Measurements from ENCODE around the gene TAL1. TPM values are rescaled to one million over a fixed set of nuclear protein-coding genes. Genes with fewer than 3 reads are reported as not detected.

TAL1 gene
- total and polyA plus RNA-seq, 7 donors, result 1.2 to 3.9 (median 2.7) TPM; not detected in 1

- no peaks in the 10 kb centered on the region for H3K9me3 ChIP-seq
- H3K27ac ChIP-seq, result no peak overlapping the region
- no peaks in the 10 kb centered on the region for H3K36me3 ChIP-seq
- H3K27me3 ChIP-seq, result peaks cover 0 to 30% (median 2%) of the 10 kb centered on the region in 3 donors
- H3K4me3 ChIP-seq, result no peak overlapping the region
- no peak for DNase-seq
- peaks cover 0 to 14% (median 12%) of the 10 kb centered on the region in 4 donors for H3K4me1 ChIP-seq
- 79 to 87% methylated on average over 11 of the region's 11 CpGs for WGBS, 2 donors
- TF ChIP-seq POLR2A (IDR thresholded peaks at IDR 0.05) (no peak), EP300 (IDR thresholded peaks at IDR 0.05) (no peak), POLR2AphosphoS5 (IDR thresholded peaks at IDR 0.05) (no peak)
- TF ChIP-seq, protein P1, sequence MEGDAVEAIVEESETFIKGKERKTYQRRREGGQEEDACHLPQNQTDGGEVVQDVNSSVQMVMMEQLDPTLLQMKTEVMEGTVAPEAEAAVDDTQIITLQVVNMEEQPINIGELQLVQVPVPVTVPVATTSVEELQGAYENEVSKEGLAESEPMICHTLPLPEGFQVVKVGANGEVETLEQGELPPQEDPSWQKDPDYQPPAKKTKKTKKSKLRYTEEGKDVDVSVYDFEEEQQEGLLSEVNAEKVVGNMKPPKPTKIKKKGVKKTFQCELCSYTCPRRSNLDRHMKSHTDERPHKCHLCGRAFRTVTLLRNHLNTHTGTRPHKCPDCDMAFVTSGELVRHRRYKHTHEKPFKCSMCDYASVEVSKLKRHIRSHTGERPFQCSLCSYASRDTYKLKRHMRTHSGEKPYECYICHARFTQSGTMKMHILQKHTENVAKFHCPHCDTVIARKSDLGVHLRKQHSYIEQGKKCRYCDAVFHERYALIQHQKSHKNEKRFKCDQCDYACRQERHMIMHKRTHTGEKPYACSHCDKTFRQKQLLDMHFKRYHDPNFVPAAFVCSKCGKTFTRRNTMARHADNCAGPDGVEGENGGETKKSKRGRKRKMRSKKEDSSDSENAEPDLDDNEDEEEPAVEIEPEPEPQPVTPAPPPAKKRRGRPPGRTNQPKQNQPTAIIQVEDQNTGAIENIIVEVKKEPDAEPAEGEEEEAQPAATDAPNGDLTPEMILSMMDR (IDR thresholded peaks at IDR 0.05), result no peak
- intact Hi-C loops (cut with DNase I), result no loop called here
These were observed 48.5 kb downstream of the TAL1 start for GRCh38 chr1:47183308-47184089.

DNA sequence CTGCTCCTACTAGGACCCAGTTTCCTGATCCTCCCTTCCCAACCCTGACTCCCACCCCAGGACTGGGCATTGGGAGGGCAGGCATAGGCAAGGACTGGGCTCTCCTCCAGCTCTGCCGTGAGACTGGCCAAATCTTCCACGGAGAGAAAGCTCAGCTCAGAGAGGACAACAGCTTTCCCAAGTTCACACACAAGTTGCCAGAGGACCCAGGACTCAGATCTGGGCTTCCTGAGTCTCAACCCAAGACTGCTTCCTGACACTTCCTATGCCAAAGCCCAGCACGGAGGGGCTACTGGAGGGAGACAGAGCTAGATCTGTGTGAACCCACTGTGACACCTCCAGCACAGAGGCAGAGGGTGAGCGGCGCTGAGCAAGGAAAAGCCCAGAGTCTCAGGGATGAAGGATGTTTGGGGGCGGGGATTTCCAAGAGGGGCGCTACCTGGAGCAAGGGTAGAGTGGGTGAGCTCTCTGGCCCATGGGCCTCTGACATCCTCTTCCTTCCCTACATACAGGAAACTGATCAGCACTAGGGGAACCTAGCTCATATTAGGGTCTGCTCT, 49.3 kb downstream of the TAL1 start:
- 76 to 78% methylated on average over 7 of the region's 7 CpGs for WGBS, 2 donors
- intact Hi-C loops (cut with DNase I), result no loop called here
- no peak for TF ChIP-seq POLR2AphosphoS5 (IDR thresholded peaks at IDR 0.05)
- TF ChIP-seq, protein P1 (IDR thresholded peaks at IDR 0.05), result no peak
- TF ChIP-seq POLR2A (IDR thresholded peaks at IDR 0.05), result no peak
- TF ChIP-seq EP300 (IDR thresholded peaks at IDR 0.05), result no peak
- H3K9me3 ChIP-seq, result no peaks in the 10 kb centered on the region
- no peak for DNase-seq
- no peak overlapping the region for H3K4me3 ChIP-seq
- peaks cover 0 to 14% (median 12%) of the 10 kb centered on the region in 4 donors for H3K4me1 ChIP-seq
- no peak overlapping the region for H3K27ac ChIP-seq
- no peaks in the 10 kb centered on the region for H3K36me3 ChIP-seq
- peaks cover 0 to 30% (median 2%) of the 10 kb centered on the region in 3 donors for H3K27me3 ChIP-seq

DNA sequence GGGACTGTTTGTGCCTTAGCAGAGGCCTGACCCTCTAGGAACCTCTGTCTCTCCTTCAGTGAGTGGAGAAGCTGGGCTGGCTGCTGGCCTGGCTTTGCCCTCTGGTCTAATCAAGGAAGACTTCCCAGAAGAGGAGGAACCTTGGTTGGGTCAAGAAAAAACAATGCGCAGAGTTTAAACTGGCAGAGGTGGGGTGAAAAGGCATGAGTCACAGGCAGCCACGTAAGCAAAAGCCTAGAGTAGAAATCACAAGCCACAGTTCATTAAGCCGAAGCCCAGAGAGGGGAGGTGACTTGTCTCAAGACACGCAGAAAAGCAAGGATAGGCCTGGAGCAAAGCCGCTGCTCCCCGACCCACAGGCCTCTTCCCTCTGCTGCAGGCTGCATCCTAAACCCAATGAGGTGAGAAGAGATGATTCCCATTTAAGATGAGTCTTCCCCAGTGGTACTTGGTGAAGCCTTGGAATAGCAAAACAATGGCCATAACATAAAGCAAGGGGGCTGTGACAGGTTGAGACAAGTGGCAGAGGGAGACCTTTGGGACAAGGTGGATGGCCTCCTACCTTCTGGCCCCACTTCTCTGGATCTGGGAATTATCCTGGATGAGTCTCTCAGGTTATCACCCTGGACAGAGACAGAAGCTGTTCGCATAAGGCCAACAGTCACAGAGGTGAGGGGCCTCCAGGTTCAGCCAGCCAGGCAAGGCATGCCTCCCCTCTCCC, 49.9 kb downstream of the TAL1 start:
- no peak for DNase-seq

GRCh38 chr1:47181095-47181954, 50.7 kb downstream of the TAL1 start:
- TF ChIP-seq POLR2AphosphoS5 (IDR thresholded peaks at IDR 0.05) (no peak), EP300 (IDR thresholded peaks at IDR 0.05) (no peak), POLR2A (IDR thresholded peaks at IDR 0.05) (no peak)
- TF ChIP-seq, protein P1 (IDR thresholded peaks at IDR 0.05), result no peak
- no peak overlapping the region for H3K27ac ChIP-seq
- DNase-seq, result no peak
- intact Hi-C loops (cut with DNase I), result no loop called here
- H3K27me3 ChIP-seq, result peaks cover 0 to 30% (median 2%) of the 10 kb centered on the region in 3 donors
- H3K4me1 ChIP-seq, result peaks cover 0 to 14% (median 12%) of the 10 kb centered on the region in 4 donors
- WGBS, 2 donors, result 58 to 76% methylated on average over 18 of the region's 18 CpGs
- no peaks in the 10 kb centered on the region for H3K9me3 ChIP-seq
- no peaks in the 10 kb centered on the region for H3K36me3 ChIP-seq
- H3K4me3 ChIP-seq, result no peak overlapping the region

More for the DNA sequence above, 49.9 kb downstream of the TAL1 start:
- intact Hi-C loops (cut with DNase I), result no loop called here
- TF ChIP-seq, protein P1 (IDR thresholded peaks at IDR 0.05), result no peak
- Histone ChIP-seq H3K27ac (no peak overlapping the region), H3K36me3 (no peaks in the 10 kb centered on the region), H3K27me3 (peaks cover 0 to 30% (median 2%) of the 10 kb centered on the region in 3 donors), H3K9me3 (no peaks in the 10 kb centered on the region), H3K4me1 (peaks cover 0 to 14% (median 12%) of the 10 kb centered on the region in 4 donors), H3K4me3 (no peak overlapping the region)
- 76 to 83% methylated on average over 7 of the region's 7 CpGs for WGBS, 2 donors
